Amygdala (tissue), 56 donors: ENCODE data around the gene C5orf46.
A peak's percentile ranks its signal among the peaks of the same experiment; 100 is the strongest.
"Not testable (repeated sequence)": the region's sequence is repeated elsewhere in the genome, so short reads cannot be mapped to it uniquely, and the experiment has no call there.

Experiments used
- DNase-seq, 56 donors: peaks; one replicate each; lab custom pipeline; 2025; lab: John Stamatoyannopoulos, UW

C5orf46 gene

DNA sequence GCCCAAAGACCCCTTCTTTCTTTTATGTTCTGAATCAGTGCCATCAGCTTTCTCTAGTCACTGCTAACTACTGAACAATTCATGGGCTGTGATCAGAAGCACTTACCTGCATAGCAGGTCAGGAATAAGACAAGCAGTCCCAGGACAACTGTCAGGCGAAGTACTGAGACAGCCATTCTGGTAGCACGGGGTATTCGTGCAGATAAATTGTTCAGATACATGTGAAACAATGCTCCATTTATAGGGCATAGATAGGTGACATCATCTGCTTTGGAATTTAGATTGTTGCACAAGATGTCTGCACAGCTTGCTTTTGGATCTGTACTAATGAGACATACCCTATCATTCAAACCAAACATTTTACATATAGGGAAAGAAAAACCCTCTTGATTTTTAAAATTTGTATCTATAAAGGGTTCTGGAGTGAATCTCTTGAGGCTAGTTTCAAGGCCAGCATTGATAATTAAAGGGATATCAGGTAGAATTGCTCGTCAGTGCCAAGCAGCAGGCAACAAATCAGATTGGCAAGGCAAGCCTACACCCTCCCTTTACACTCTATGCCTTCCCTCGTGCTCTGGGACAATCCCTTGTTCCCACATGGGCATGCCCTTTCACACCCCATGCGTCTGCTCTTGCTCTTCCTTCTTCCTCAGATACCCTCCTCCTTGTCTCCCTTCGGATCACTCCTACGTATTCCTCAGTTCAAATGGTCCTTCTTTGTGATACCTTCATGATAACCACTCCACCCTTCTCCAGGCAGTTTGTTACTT is at the start of gene C5orf46:
C5orf46 (minus strand) TSS at position 213 of the 770 bp plus-strand sequence; CDS start at position 176, 37 bp downstream.
- no peak for DNase-seq

DNA sequence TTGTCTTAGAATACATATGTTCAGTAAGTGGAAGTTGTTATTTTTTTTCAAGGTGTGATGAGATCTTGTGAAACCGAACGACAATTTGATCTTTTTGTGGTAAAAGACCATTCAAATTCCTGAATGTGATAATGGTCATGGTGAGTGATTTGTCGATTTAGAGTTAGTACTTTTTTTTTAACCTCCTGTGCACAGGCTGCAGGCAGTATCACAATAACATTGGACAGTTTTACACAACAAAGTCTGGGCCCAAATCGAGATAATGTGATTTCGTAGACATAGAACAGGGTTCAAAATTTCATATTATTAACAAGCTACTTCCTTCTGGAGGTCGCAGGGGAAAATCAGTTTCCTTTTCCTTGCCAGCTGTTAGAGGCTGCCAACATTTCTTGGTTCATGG is 48.6 kb upstream of the C5orf46 start:
- no peak for DNase-seq

DNA sequence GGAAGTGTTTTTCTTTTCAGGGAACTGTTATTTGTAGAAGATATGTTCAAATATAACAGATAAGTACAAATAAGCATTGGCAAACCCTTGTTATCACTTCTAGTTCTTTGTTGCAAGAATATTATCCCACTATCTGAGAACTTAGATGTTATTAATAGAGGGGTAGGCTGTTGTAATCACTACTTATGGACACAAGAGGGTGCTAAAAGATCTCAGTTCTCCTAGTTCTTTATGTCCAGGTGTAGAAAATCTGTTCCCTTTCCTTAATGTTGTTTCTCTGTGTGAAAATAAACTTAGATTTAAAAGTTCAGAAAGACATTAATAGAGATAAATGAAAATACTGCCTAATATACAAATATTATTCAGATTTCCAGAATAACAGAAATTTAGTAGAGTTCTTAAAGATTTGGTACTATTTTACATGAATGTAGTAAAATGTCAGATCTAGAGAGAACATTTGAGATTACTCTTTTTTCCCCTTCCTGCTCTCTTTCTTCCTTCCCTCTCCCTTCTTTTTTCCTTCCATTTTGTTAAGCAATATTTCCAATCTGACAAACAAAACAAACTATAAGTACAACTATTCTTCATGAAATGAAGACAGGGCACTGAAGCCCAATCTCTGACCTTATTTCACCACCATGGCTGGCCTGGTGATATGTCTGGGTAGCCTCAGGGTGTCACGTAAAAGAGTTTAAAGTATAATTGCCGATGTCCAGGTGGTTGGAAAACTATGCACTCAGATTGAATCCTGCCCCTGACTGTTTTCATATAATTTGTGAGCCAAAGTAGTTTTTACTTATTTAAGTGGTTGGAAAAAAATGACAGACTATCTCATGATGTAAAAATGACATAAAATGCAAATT is 43.6 kb upstream of the C5orf46 start:
- no peak for DNase-seq

DNA sequence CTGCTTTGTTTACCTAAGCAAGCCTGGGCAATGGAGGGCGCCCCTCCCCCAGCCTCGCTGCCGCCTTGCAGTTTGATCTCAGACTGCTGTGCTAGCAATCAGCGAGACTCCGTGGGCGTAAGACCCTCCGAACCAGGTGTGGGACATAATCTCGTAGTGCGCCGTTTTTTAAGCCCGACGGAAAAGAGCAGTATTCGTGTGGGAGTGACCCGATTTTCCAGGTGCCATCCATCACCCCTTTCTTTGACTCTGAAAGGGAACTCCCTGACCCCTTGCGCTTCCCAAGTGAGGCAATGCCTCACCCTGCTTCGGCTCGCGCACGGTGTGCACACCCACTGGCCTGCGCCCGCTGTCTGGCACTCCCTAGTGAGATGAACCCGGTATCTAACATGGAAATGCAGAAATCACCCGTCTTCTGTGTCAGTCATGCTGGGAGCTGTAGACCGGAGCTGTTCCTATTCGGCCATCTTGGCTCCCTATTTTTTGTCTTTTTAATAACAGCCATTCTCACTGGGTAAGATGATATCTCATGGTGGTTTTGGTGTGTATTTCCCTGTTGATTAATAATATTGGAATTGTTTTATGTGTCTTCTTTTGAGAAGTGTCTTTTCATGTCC is 40.4 kb upstream of the C5orf46 start:
- DNase-seq: not testable (repeated sequence)

DNA sequence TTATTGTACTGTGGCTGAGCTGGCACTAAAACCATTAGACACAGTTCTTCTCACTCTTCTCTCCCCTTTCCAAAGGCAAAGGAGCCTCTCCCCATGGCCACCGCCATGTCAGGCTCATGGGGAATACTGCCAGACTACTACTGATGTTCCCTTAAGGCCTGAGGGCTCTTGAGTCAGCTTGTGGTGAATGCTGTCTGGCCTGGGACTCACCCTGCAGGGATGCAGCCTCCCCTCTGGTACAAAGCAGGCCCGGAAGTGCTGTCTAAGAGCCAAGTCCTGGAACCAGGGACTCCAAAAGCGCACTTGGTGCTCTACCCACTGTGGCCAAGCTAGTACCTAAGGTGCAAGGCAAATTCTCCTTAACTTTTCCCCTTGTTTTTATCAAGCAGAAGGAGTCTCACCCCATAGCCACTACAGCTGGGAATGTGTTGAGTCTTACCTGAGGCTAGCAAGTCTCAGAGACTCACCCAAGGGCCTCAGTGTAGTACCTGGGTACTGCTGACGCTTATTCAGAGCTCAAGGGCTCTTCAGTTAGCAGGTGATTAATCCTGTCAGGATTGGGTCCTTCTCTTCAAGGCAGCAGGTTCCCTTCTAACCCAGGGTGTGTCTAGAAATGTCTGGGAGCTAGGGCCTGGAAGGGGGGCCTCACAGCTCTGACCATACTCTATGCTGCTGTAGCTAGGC is 33.2 kb upstream of the C5orf46 start:
- no peak for DNase-seq

DNA sequence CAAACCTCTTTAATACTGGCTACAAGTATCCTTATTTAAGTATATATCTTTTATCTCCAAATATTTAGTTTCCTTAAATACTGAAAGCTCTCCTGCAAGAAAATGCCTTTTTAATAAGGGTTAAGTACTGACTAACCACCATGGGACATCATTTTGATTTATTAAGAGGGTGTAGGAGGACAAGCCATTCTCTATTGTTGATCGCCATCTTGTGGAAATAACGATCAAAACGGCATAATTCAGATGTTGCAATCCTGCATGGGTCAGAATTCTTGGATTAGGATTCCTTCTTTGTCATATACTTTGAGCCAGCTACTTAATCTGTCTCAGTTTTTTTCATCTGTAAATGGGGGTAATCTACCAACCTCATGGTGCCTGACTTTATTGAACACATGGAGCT is 28.7 kb upstream of the C5orf46 start:
- DNase-seq: peak in 2 of 56 donors; percentile 0 to 39

DNA sequence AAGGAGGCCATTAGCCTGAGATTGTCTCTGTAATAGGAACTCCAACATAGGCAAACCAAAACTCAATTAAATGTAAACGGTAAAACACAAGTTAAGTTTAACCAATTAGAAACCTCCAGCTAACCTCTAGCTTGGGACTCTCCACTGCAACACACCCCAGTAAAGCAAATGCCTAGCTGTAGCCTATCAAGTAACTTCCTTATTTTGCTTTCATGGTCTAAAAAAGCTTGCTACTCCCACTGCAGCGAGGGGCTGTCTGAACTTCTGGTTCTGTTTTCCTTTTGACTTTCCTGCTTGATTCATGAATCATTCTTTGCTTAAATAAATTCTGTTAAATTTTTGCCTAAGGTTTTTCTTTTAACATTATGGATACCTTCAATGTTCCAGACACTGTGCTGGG is 24.4 kb upstream of the C5orf46 start:
- DNase-seq: no peak

DNA sequence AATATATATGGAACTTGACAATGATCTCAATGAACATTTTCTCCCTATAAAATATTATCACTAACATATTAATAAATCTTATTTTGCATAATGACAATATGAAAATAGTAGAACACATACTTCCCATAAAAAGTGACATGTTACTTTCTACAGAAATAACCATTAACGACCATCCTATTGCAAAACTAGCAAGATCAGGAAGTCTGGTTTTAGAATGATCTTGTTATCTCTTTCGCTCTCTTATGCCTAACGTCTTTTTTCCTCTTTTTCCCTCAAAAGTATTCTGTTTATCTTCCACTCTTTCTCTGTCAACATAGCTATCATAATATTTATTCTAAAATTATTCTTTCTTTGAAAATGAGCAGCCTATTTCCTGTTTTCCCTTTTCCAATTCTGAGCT is 21.6 kb upstream of the C5orf46 start:
- DNase-seq: no peak

DNA sequence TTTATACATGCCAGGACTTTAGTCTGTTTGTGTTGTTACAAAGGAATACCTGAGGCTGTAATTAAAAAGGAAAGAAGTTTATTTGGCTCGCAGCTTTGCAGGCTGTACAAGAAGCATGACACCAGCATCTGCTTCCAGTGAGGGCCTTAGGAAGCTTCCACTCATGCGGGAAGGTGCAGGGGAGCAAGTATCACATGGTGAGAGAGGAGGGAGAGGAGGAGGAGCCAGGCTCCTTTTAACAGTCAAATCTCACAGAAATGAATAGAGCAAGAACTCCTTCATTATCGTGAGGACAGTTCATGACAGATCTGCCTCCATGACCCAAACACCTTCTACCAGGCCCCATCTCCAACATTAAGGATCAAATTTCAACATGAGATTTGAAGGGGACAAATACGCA is 18.7 kb upstream of the C5orf46 start:
- no peak for DNase-seq

DNA sequence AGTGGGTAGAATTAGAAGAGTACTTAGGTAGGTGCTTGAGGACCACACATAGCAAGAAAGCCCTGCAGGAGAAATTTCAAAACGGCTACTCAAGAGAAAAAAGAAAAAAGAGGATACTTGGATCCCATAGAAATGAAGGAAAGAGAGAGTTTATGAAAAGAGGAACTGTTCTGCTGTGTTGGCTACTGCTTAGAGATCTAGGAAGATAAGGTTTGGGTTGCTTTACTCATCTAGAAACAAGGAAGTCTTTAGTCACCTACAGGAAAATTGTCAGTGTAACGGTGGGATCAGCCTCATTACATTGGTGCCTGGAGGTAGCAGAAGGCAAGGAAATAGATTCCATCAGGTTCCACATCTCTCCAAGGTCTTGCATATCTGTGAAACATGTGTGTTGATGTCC is 14.8 kb upstream of the C5orf46 start:
- DNase-seq: no peak

DNA sequence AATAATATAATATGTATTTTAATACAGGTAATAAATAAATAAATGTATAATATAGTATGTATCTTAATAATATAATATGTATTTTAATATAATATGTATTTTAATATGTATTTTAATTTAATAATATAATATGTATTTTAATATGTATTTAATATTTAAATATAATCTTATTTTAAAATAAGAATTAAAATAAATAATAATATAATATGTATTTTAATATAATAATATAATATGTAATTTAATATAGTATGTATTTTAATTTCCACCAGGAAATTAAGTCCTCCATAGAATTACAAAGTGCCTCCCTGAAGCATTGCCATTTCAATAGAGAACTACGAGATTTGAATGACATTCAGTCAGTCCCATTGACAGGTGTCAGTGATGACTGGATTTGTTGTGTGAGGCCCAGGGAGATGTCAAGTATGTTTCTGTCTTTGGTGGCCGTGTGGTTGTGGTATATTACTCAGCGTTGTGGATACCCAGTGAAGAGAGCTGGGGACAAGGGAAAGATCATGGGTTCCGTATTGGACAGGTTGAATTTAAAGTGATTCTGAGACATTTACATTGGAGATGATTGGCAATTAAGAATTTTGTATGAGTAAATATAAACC is 14.2 kb upstream of the C5orf46 start:
- no peak for DNase-seq

DNA sequence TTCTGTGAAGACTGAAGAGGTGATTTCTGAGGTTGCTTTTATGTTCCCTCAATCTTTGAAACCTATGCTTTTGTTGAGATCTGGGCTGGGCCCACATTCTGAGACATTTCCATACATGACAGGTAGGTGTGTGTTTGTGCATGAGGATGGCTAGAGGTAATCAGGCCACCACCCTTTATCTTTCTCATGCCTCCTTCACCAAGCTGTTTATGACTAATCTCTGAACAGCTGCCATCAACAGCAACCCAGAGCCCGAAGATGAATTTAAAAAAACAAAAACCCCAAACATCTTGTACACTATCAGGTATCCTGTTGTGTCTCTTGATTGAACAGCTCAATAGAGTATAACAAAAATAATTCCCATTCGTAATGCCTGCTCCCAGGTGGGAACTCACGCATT is 12.6 kb upstream of the C5orf46 start:
- DNase-seq: no peak

DNA sequence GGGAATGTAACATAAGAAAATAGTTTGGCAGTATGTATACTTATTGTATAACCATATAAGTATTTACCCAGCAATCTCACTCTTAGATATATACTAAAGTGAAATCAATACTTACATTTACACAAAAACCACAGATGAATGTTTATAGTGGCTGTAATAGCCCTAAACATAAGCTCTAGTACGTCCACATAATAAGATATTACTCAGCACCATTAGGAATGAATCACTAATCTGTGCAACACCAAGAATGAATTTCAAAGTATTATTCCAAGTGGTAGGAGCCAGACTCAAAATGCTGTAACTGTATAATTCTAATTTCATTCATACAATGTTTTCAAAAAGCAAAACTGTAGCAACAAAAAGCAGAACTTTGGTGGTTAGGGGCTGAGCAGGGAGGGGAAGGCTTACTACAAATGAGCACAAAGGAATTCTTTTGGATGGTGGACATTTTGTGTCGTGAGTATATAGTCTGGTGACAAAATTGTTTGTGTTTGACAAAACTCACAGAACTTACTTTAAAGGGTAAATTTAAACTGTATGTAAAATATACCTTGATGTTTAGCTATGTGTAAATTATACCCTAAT is 11.9 kb upstream of the C5orf46 start:
- no peak for DNase-seq

DNA sequence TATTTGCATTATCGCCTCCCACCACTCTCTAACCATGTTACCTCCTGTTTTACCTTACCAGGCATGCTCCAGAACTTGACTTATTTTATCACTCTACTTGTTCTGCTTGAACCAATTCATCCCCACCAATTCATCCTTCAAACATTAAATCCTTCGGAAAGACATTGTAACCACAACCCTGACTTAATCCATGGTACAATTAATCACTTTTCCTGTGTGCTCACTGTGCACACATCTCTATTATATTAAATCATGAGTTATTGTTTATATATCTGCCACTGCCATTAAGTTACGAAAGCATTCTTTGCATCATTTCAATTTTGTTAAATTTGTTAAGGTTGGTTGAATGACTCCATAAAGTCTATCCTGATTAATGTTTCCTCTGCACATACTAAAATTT is 7.4 kb upstream of the C5orf46 start:
- DNase-seq: no peak

DNA sequence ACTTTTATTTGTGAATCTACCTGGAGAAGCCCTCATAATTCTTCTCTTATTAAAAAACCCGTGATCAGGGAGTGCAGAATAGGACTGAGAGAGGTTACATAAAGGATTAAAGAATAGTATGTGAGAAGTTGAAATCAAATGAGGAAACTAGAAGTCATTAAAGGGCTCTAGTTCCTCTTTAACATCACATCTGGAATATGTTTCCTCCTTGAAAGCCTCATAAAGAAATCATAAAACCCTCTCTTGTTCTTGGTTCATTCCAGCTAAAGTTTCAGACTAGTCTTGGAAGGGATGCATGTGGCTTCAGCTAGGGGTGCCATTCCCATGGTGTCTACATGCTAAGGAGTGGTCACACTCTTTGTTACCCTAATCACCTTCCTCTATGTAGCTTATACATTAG is 5.7 kb upstream of the C5orf46 start:
- no peak for DNase-seq

DNA sequence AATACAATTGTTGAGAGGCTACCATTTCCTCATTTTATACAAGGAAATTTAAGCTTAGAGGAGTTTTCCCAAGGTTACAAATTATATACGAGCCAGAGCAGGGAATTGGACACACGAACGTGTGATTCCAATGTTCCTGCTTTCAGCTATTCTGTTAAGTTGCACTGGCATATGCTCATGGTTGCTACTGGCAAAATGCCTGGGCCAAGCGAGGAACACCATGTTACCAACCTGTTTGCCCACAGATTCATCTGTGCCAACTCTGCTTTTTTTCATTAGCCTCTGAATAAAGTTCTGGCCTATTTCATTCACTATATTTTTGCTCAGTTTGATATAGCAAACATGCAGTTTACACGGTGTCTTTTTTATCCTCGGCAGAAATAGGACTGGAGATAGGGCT is 5.1 kb upstream of the C5orf46 start:
- peak in 8 of 56 donors; percentile 0 to 13 (median 4) for DNase-seq

DNA sequence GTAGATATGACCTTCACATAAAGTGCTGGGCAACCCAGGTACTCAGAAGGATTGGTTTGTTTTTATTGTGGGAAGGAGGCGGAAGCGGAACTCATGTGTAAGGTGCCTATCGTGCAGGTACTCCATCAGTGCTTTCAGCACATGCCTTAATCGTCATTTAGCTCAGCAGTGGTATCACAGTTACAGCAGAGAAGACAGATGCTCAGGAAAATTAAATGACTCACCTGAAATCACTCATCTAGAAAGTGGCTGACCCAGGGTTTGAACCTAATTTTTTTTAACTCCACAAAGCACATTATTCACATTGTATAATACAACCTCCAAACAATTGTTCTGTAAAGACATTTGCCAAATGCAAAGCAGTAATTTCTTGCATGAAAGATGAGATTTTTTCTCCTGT is 2.2 kb downstream of the C5orf46 start:
- no peak for DNase-seq

DNA sequence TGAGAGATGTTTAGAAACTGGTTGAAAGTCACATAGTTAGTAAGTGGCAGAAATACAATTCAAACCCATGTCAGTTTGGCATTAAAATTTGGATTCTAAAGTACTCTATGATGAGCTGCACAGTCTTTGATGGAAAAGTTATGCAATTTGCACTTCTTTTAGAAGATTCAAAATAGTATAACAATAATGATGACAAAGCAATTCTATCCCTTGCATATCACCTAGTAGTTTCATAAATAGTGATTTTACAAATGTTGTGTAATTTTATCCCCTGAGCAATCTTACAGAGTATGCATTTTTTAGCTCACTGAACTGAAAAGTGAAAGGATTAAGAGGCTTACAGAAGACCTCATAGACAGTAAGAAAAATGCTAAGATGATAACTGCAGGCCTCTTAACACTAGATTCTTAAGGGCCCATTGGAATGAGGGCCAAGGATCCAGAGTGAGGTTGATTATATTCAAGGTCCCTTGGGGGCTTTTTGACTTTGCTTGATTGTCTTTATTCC is 3.7 kb downstream of the C5orf46 start:
- no peak for DNase-seq

DNA sequence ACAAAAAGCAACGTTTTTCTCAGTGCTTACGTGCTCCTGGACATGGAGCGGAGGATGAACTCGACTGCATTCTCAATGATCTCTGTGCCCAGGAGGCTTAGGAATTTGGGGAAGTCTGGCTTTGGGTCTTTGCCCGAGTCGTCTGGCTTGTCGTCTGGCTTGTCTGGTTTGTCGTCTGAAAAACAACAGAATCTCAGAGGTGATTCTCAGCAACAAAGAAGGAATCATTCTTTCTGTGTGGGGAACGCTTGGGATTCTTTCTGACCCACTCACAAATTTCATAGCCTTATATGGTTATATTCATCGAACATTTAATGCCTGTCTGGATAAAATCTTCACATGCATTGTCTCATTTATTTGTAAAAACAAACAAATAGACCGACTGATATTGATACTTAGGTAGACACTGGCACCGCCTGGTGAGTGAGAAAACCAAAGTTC is 4.7 kb downstream of the C5orf46 start:
- peak in 1 of 56 donors; percentile 3 for DNase-seq
